K562 (cell line): ENCODE results near the gene FYTTD1. TPM values are rescaled to one million over a fixed set of nuclear protein-coding genes. Genes with fewer than 3 reads are reported as not detected.
A peak's percentile ranks its signal among the peaks of the same experiment; 100 is the strongest.

Experiments used
- FUS ChIP-seq: fragments of 200-400 bp; formaldehyde crosslinking; optimal IDR thresholded peaks from 2 replicates; pipeline ENCODE3; 2017; ENCODE audit warnings: low read depth, low read length
- NELFE ChIP-seq: IDR thresholded peaks from 2 replicates; pipeline ENCODE4 v1.6.1; 2011; ENCODE audit warnings: mild to moderate bottlenecking; ENCODE audit not compliant: insufficient read depth, insufficient read length
- NFIX ChIP-seq: fragments of 250-450 bp; sonication (Bioruptor Pico); IDR thresholded peaks from 2 replicates; pipeline ENCODE4 v1.4.0; 2020; ENCODE audit warnings: low read depth, mild to moderate bottlenecking, moderate library complexity
- NKRF ChIP-seq: fragments of 450-650 bp; IDR thresholded peaks from 2 replicates; pipeline ENCODE4 v1.6.1; 2016; ENCODE audit warnings: borderline replicate concordance
- PHTF2 ChIP-seq: fragments of 250-450 bp; sonication (Bioruptor Pico); IDR thresholded peaks from 2 replicates; pipeline ENCODE4 v1.5.0; 2021; ENCODE audit warnings: mild to moderate bottlenecking
- PYGO2 ChIP-seq: fragments of 450-650 bp; IDR thresholded peaks from 2 replicates; pipeline ENCODE4 v1.6.1; 2016; ENCODE audit warnings: mild to moderate bottlenecking, missing genetic modification characterization, moderate library complexity, missing compliant biosample characterization
- RAD51 ChIP-seq: fragments of 450-650 bp; IDR thresholded peaks from 2 replicates; pipeline ENCODE4 v1.7.1; 2016; ENCODE audit warnings: low read depth, mild to moderate bottlenecking, borderline replicate concordance
- RBM34 ChIP-seq: fragments of 200-400 bp; formaldehyde crosslinking; IDR thresholded peaks from 2 replicates; pipeline ENCODE4 v1.6.1; 2018; ENCODE audit warnings: low read length, borderline replicate concordance; ENCODE audit not compliant: insufficient read depth
- RFX1 ChIP-seq: fragments of 450-650 bp; IDR thresholded peaks from 2 replicates; pipeline ENCODE4 v1.6.1; 2016; ENCODE audit warnings: mild to moderate bottlenecking, moderate library complexity
- TAF15 ChIP-seq: fragments of 200-400 bp; formaldehyde crosslinking; IDR thresholded peaks from 2 replicates; pipeline ENCODE4 v1.6.1; 2017; ENCODE audit warnings: mild to moderate bottlenecking, low read depth, low read length, moderate library complexity
- TGIF2 ChIP-seq: sonication (generic); formaldehyde crosslinking; IDR thresholded peaks from 2 replicates; pipeline ENCODE4 v1.8.1; 2022; ENCODE audit warnings: mild to moderate bottlenecking, missing genetic modification reagents, moderate library complexity
- polyA plus RNA-seq, 8 experiments: library from polyadenylated mRNA; depleted of rRNA in 4 of 8; stranded (reverse) in 5 of 8; unstranded in 3 of 8; fragments of >200 nt; fragmentation: Nextera tagmentation in 2 of 8; fragmentation: Illumina TruSeq in 1 of 8; extraction: Ambion mirVana in 2 of 8; extraction: Trizol in 1 of 8; gene quantifications; 2 replicates each; pipeline versions ENCODE4 v1.2.1 to v1.2.3, GENCODE V29; 2011 to 2014; ENCODE audit warnings: inconsistent platforms in 1 of 8, missing spikeins in 1 of 8
- total RNA-seq, 7 experiments: library from RNA; depleted of rRNA in 6 of 7; stranded (reverse); fragments of >200 nt in 6 of 7; fragmentation: Illumina TruSeq in 2 of 7; extraction: Trizol in 2 of 7; gene quantifications; 2 replicates each; pipeline versions ENCODE4 v1.2.1 to v1.2.3, GENCODE V29; 2011 to 2021; ENCODE audit warnings: low replicate concordance in 1 of 7
- TF ChIP-seq, protein P1 (sequence below): fragments of 200-800 bp; sonication (Bioruptor generic); IDR thresholded peaks from 2 replicates; pipeline ENCODE4 v1.6.1; 2017; ENCODE audit warnings: missing genetic modification characterization, missing compliant biosample characterization
- TF ChIP-seq, protein P2 (sequence below): fragments of 450-650 bp; IDR thresholded peaks from 2 replicates; pipeline ENCODE4 v1.6.1; 2016; ENCODE audit warnings: low read depth
- TF ChIP-seq, protein P3 (sequence below): conservative IDR thresholded peaks from 2 replicates; pipeline ENCODE4 v1.6.1; 2011; ENCODE audit warnings: low read depth, mild to moderate bottlenecking, low read length; ENCODE audit not compliant: control insufficient read depth

FYTTD1 gene
- total and polyA plus RNA-seq, 9 of the 15 experiments (the other 6 are each of a cell fraction or from before 2014, with no cell fraction given) = 35.7 to 106 (median 76.3) TPM

GRCh38 chr3:197791113-197791891, 41.6 kb downstream of the FYTTD1 start, which contains the start of gene LRCH3 (continued):
- TF ChIP-seq, protein P1, sequence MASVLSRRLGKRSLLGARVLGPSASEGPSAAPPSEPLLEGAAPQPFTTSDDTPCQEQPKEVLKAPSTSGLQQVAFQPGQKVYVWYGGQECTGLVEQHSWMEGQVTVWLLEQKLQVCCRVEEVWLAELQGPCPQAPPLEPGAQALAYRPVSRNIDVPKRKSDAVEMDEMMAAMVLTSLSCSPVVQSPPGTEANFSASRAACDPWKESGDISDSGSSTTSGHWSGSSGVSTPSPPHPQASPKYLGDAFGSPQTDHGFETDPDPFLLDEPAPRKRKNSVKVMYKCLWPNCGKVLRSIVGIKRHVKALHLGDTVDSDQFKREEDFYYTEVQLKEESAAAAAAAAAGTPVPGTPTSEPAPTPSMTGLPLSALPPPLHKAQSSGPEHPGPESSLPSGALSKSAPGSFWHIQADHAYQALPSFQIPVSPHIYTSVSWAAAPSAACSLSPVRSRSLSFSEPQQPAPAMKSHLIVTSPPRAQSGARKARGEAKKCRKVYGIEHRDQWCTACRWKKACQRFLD (CRISPR knock-in tag) = no peak
- no peak for TF ChIP-seq RAD51
- TF ChIP-seq NKRF = no peak
- TF ChIP-seq TAF15 = no peak
- TF ChIP-seq PHTF2 (CRISPR knock-in tag) = no peak
- TF ChIP-seq FUS = peak; percentile 76
- TF ChIP-seq, protein P2, sequence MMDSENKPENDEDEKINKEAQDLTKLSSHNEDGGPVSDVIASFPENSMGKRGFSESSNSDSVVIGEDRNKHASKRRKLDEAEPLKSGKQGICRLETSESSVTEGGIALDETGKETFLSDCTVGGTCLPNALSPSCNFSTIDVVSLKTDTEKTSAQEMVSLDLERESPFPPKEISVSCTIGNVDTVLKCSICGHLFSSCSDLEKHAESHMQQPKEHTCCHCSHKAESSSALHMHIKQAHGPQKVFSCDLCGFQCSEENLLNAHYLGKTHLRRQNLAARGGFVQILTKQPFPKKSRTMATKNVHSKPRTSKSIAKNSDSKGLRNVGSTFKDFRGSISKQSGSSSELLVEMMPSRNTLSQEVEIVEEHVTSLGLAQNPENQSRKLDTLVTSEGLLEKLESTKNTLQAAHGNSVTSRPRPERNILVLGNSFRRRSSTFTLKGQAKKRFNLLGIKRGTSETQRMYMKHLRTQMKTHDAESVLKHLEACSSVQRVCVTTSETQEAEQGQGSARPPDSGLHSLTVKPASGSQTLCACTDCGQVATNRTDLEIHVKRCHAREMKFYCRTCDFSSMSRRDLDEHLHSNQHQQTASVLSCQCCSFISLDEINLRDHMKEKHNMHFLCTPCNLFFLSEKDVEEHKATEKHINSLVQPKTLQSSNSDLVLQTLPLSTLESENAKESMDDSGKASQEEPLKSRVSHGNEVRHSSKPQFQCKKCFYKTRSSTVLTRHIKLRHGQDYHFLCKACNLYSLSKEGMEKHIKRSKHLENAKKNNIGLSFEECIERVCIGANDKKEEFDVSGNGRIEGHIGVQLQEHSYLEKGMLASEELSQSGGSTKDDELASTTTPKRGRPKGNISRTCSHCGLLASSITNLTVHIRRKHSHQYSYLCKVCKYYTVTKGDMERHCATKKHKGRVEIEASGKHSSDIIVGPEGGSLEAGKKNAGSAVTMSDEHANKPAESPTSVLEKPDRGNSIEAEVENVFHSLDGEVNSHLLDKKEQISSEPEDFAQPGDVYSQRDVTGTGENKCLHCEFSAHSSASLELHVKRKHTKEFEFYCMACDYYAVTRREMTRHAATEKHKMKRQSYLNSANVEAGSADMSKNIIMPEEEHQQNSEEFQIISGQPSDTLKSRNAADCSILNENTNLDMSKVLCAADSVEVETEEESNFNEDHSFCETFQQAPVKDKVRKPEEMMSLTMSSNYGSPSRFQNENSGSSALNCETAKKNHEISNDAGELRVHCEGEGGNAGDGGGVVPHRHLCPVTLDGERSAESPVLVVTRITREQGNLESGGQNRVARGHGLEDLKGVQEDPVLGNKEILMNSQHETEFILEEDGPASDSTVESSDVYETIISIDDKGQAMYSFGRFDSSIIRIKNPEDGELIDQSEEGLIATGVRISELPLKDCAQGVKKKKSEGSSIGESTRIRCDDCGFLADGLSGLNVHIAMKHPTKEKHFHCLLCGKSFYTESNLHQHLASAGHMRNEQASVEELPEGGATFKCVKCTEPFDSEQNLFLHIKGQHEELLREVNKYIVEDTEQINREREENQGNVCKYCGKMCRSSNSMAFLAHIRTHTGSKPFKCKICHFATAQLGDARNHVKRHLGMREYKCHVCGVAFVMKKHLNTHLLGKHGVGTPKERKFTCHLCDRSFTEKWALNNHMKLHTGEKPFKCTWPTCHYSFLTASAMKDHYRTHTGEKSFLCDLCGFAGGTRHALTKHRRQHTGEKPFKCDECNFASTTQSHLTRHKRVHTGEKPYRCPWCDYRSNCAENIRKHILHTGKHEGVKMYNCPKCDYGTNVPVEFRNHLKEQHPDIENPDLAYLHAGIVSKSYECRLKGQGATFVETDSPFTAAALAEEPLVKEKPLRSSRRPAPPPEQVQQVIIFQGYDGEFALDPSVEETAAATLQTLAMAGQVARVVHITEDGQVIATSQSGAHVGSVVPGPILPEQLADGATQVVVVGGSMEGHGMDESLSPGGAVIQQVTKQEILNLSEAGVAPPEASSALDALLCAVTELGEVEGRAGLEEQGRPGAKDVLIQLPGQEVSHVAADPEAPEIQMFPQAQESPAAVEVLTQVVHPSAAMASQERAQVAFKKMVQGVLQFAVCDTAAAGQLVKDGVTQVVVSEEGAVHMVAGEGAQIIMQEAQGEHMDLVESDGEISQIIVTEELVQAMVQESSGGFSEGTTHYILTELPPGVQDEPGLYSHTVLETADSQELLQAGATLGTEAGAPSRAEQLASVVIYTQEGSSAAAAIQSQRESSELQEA = no peak
- no peak for TF ChIP-seq RFX1
- no peak; the same call in 1 of the 2 replicates for TF ChIP-seq RBM34
- TF ChIP-seq PYGO2 (tag) = no peak
- TF ChIP-seq, protein P3, sequence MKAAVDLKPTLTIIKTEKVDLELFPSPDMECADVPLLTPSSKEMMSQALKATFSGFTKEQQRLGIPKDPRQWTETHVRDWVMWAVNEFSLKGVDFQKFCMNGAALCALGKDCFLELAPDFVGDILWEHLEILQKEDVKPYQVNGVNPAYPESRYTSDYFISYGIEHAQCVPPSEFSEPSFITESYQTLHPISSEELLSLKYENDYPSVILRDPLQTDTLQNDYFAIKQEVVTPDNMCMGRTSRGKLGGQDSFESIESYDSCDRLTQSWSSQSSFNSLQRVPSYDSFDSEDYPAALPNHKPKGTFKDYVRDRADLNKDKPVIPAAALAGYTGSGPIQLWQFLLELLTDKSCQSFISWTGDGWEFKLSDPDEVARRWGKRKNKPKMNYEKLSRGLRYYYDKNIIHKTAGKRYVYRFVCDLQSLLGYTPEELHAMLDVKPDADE = no peak; the same call in 1 of the 2 replicates
- TF ChIP-seq NFIX (CRISPR knock-in tag) = no peak
- TF ChIP-seq NELFE = no peak
- TF ChIP-seq TGIF2 (CRISPR knock-in tag) = no peak; the same call in 1 of the 2 replicates
